Germinal center (tissue), 1 donor: ENCODE results near the gene BCAS3.

Experiments used
- DNase-seq: peaks from one replicate; pipeline ENCODE4 v3.0.0; 2012; ENCODE audit warnings: mixed read lengths, low spot score

BCAS3 gene

GRCh38 chr17:61409301-61410112 lies 731.9 kb downstream of the BCAS3 start:
- peak; percentile 69 for DNase-seq

DNA sequence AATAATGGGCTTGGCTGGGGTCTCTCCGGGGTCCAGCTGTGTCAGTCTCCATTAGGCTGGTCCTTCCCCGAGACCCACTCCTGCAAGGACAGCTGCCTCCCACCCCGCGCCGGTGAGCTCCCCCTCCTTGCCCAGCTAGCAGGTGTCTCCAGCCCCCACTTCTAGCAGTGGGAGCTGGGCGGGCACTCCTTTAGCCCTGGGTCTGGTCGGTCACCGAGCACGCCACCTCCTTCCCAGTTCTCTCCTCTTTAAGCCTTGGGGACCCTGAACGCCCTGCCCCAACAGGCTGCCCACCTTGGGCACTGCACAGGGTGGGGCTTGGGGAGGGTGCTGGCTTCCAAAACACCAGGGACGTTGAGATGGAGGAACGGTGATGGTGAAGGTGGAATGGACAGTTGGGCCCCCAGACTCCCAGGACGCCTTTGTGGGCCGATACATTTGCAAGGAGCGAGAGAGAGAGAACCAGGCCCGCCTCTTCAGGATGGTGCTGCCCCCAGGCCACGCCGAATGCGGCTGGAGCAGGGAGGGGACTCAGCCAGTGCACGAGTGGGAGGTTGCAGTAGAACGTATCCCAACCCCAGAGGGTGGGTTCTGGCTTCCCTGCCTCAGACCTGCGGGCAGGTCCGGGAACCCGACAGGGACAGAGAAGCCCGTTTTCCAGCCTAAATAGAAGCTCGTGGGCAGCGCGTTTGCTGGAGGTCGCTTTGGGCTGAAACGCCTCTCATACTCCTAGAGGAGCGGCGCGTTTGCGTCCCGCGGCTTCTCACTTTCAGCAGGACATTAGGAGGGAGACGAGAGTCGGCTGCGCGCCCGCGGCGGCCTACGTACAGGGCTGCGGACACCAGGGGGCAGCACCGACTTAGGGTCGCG lies 732.7 kb downstream of the BCAS3 start:
- DNase-seq: peak; percentile 78

GRCh38 chr17:61411011-61411260 lies 733.3 kb downstream of the BCAS3 start:
- DNase-seq: no peak

DNA sequence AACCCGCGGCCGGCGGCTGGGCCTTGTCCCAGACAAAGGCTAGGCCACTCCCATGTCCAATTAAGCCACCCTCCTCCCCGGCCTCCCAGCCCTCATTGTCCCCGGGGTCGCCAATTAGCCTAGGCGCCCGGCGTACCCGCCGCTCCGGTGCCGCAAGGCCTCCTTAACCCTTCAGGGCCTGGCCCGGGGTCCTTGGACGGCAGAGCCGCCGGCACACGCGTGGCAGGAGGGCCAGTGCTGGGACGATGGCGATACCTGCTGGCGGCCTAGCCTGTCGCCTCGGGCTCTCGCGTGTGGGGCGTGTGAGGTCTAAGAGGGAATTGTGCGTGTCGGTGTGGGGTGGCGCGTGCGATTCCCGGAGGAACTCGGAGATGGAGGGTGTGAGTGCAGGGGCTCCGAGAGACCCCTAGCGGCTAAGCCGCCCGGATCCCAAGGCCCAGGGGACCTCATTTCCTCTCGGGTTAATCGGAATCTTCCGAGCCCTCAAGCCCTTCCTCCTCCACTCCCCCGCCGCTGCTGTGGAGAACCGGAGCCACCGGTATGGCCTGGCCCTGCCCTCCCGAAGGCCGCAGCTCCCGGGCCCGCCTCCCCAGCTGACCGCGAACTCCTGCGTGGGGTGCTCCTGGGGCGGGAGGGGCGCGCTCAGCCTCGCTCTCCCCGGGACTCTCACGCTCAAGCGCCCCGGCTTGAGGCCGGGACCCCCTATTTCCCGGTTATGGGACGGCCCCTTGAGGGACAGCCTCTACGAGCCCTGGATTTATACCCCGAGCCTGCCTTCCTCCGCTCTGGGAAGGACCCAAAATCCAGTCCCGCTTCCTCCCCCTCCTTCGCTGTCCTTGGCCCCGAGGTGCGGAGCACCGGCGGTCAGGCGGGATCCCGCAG lies 733.9 kb downstream of the BCAS3 start:
- peak; percentile 23 for DNase-seq

- peak; percentile 89 for DNase-seq
These were observed 734.6 kb downstream of the BCAS3 start for GRCh38 chr17:61412143-61412859.

- DNase-seq: peak; percentile 9
These were observed 735.4 kb downstream of the BCAS3 start for GRCh38 chr17:61412860-61413660.

DNA sequence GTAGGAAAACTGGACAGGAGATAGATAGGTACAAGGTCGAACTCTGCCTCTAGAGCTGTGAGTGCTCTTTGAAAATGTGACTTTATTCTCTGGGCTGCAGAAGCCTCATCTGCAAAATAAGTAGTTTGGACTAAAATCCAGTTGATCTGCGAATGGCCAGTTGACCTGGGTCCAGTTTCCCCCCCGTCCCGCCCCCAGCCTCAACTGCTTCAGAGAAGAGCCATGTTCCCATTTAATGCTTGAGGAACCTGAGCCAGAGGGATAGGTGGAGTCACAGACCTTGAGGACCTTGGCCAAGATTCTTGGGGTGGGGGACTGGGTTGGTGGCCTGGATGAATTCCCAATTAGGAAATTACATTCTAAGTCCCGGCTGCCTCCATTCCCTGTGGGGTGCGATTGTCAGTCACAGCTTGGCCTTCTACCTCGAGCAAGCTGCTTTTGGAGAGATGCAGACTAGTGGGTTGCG lies 736.0 kb downstream of the BCAS3 start:
- no peak for DNase-seq

DNA sequence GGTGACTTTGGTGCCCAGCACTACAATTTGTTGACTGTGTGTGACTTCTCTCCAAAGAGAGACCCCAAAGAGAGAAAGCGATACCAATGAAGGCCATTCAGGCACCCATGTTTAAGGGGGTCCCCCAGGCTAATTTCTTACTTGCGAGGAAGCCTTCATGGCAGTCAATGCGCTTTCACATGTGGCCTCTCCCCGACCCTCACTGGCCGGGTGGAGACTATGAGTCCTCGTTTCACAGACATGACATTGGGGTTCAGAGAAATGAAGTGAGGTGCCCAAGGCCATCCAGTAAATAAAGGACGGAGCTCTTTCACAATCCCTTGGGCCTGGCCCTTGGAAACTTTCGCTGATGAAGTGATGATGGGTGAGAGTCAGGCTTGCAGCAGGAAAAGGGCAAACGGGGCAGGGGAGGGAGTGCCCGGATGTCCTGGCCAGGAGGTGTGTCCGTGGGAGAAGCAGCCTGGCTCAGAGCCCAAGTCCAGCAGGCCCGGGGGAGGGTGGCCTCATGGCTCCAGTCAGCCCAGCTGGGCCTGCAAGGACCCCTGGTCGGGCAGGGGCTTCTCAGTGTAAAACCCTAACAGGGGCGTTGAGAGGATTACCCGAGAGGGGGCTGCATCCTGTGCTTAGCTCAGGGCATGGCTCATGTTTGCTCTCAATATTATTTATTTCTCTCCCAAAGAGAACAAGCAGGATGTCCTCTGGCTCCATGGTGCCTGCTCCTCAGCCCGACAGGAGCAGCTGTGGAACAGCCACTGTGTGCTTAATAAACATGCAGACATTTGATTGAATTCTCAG lies 736.7 kb downstream of the BCAS3 start:
- no peak for DNase-seq

DNA sequence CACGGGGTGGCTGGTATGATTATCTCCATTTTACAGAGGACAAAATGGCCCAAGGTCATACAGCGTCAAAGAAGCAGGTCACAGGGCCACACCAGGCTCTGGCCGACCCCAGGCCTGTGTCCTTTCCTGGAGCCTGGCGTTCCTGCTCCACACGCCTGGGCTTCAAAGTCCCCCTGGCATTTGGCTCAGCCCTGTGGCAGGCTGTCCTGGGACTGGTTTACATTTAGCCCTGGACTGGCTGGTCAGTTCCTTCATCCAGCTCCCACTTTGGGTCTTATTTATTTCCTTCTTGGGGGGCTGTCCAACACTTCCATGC lies 737.2 kb downstream of the BCAS3 start:
- no peak for DNase-seq

- peak; percentile 2 for DNase-seq
These were observed 737.9 kb downstream of the BCAS3 start for GRCh38 chr17:61415374-61416210.

DNA sequence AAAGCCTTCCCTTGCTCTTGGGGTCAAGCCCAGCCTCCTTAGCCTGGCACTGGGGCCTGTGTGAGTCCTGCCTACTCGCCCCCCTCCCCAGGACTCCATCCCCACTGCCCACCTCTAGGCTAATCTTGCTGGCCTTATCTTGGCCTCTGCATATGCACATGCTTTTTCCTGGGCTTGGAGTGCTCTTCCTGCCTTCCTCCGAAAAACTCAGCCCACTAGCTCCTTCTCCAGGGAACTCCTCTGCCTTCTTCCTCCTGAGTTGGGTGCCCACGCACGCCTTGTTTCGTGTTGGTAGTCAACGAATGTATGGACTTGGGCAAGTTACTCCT lies 738.5 kb downstream of the BCAS3 start:
- no peak for DNase-seq

- peak; percentile 81 for DNase-seq
These were observed 739.1 kb downstream of the BCAS3 start for GRCh38 chr17:61416540-61417363.

DNA sequence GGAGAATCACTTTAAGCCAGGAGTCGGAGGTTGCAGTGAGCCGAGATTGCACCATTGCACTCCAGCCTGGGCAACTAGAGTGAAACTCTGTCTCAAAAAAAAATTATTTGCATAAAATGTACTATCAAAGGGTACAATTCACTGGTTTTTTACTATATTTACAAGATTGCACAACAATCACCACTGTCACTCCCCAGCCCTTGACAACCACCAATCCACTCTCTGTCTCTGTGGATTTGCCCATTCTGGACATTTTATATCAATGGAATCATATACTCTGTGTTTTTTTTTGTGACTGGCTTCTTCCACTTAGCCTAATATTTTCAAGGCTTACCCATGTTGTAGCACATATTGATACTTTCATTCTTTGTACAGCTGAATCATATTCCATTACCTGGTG lies 740.8 kb downstream of the BCAS3 start:
- no peak for DNase-seq

GRCh38 chr17:61419496-61420046 lies 741.9 kb downstream of the BCAS3 start:
- DNase-seq: no peak

DNA sequence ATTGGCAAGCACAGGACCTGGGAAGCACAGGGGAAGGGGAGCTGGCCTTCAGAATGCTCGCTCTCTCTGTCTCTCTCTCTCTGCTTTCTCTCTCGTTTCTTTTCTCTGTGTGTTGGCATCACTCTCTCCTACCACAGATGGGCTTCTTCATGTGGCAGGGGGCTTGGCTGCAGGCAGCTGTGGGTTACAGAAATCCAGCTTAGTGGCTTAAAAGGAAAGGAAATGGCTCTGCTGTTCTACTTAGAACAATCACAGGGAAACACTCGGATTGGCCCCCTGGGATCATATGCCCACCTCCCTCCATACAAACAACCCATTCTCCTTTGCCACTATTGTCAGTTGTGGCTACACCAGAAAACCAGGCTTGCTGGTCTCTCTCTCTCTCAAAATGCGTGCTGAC lies 742.4 kb downstream of the BCAS3 start:
- no peak for DNase-seq

DNA sequence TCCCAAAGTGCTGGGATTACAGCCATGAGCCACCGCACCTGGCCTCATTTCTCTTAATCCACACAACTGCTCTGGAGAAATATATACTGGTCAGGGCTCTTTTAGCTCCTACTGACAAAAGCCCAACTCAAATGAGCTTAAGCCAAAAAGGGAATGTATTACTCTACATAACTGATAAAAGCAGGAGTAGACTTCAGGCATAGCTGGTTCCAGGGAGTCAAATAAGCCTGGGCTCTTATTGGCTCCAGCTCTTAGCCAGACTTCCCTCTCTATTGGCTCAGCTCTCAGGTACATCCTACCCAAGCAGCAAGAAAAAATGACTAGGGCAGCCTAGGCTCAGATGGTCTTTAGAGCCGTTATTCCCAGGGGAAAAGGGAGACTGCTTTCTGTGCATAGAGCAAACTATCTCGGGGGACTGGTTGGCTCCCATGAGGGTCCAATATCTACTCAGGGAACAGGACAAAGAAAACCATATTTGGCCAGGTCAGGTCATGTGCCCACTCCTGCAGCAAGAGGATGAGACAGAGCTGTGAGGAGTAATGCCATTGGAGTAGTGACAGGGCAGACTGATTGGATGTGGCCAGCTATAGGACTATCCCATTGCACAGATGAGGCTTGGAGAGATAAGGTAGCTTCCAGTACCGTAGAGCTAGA lies 743.2 kb downstream of the BCAS3 start:
- DNase-seq: no peak

DNA sequence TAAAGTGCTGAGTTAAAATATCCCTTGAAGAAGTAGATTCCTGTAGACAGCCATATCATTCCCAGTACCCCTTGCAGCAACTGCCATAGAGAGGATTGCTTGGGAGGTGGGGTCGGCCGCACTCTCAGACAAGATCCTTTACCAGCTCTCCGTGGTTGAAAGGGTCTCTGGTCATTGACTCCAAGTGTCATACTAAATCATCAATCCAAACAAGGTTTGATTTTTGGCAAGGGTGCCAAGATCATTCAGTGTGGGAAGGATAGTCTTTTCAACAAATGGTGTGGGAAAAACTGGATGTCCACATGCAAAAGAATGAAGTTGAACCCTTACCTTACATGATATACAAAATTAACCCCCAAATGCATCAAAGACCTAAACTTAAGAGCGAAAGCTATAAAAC lies 743.8 kb downstream of the BCAS3 start:
- DNase-seq: no peak
